HEK293 (cell line): Measurements from ENCODE around the gene FAM236D.
"Not testable (repeated sequence)": the region's sequence is repeated elsewhere in the genome, so short reads cannot be mapped to it uniquely, and the experiment has no call there.

Source experiments
- CTCF ChIA-PET: fragments of 350-600 bp; formaldehyde crosslinking; extraction: SDS; loops from one replicate; lab custom pipeline; 2021; ENCODE audit warnings: antibody characterized with exemption; lab: Yijun Ruan, JAX
- POLR2A ChIA-PET: fragments of 300-600 bp; formaldehyde crosslinking; extraction: SDS; loops from one replicate; lab custom pipeline; 2020; ENCODE audit warnings: antibody characterized with exemption, inconsistent platforms; lab: Yijun Ruan, JAX
- H3K27ac ChIP-seq: fragments of 200-500 bp; sonication (Bioruptor generic); 2 replicates; pipeline ENCODE4 v1.5.1; 2014; ENCODE audit warnings: low read depth, low read length, control low read depth, inconsistent platforms; ENCODE audit errors: extremely low read depth
- H3K36me3 ChIP-seq, 2 experiments: fragments of 200-500 bp in 1 of 2; sonication (Bioruptor generic) in 1 of 2; 1 replicate in 1 of 2; 2 replicates in 1 of 2; pipeline ENCODE4 v1.5.1; 2014 to 2017; ENCODE audit warnings: inconsistent platforms in 2 of 2, low read length in 2 of 2; ENCODE audit not compliant: control insufficient read depth in 2 of 2, insufficient read depth in 1 of 2
- H3K4me1 ChIP-seq: fragments of 200-500 bp; sonication (Bioruptor generic); 2 replicates; pipeline ENCODE4 v1.5.1; 2014; ENCODE audit warnings: mild to moderate bottlenecking, low read length, inconsistent platforms; ENCODE audit not compliant: control insufficient read depth, insufficient read depth
- H3K4me3 ChIP-seq: 2 replicates; pipeline ENCODE4 v1.5.1; 2011; ENCODE audit warnings: low read depth, mild to moderate bottlenecking, control low read depth, low read length, moderate library complexity
- H3K9me3 ChIP-seq: fragments of 200-500 bp; sonication (Bioruptor generic); 2 replicates; pipeline ENCODE4 v1.5.1; 2014; ENCODE audit warnings: low read depth, low read length, inconsistent platforms; ENCODE audit not compliant: control insufficient read depth, insufficient read depth

FAM236D gene

DNA sequence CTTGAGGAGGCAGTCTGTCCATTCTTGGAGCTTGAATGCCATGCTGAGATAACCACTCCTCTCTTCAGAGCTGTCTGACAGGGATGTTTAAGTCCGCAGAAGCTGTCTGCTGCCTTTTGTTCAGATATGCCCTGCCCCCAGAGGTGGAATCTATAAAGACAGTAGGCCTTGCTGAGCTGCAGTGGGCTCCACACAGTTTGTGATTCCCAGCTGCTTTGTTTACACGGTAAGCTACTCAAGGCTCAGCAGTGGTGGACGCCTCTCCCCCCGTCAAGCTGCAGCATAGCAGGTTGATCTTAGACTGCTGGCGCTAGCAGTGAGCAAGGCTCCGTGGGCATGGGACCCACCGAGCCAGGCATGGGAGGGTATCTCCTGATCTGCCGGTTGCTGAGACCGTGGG is 47.6 kb downstream of the FAM236D start:
- POLR2A ChIA-PET, H3K4me3 ChIP-seq: not testable (repeated sequence)

More for the DNA sequence above, 47.6 kb downstream of the FAM236D start:
- H3K4me1 ChIP-seq, CTCF ChIA-PET, H3K9me3 ChIP-seq, H3K27ac ChIP-seq, H3K36me3 ChIP-seq: not testable (repeated sequence)
